Liver (tissue), 9 donors: Measurements from ENCODE around the gene LYRM7. TPM values are rescaled to one million over a fixed set of nuclear protein-coding genes. Genes with fewer than 3 reads are reported as not detected.

Experiments used
- DNase-seq: peaks from one replicate; pipeline ENCODE4 v3.0.0-alpha.2; 2017; ENCODE audit warnings: low spot score
- H3K27ac ChIP-seq, 2 donors: one replicate each; pipeline ENCODE4 v1.7.0; 2013; ENCODE audit warnings: inconsistent platforms in 2 of 2, low read length in 2 of 2, control low read depth in 1 of 2, low read depth in 1 of 2, mild to moderate bottlenecking in 1 of 2
- H3K27me3 ChIP-seq, 4 donors: one replicate each; pipeline versions ENCODE4 v1.6.1 to v1.7.0; 2013; ENCODE audit warnings: low read length in 3 of 4, inconsistent platforms in 1 of 4, mild to moderate bottlenecking in 1 of 4, moderate library complexity in 1 of 4; ENCODE audit not compliant: control insufficient read depth in 4 of 4, insufficient read depth in 4 of 4
- H3K36me3 ChIP-seq, 4 donors: one replicate each; pipeline versions ENCODE4 v1.6.1 to v1.7.0; 2013; ENCODE audit warnings: low read length in 3 of 4, mild to moderate bottlenecking in 3 of 4, low read depth in 1 of 4, moderate library complexity in 1 of 4; ENCODE audit not compliant: control insufficient read depth in 4 of 4, insufficient read depth in 3 of 4
- H3K4me1 ChIP-seq, 4 donors: one replicate each; pipeline versions ENCODE4 v1.6.1 to v1.7.0; 2013; ENCODE audit warnings: low read length in 3 of 4, mild to moderate bottlenecking in 3 of 4, moderate library complexity in 1 of 4; ENCODE audit not compliant: control insufficient read depth in 4 of 4, insufficient read depth in 4 of 4
- H3K4me3 ChIP-seq, 3 donors: one replicate each; pipeline versions ENCODE4 v1.6.1 to v1.7.0; 2013; ENCODE audit warnings: low read length in 3 of 3, control low read depth in 1 of 3, low read depth in 1 of 3, mild to moderate bottlenecking in 1 of 3
- H3K9ac ChIP-seq, 2 donors: one replicate each; pipeline ENCODE4 v1.7.0; 2013; ENCODE audit warnings: low read length in 2 of 2, mild to moderate bottlenecking in 2 of 2, moderate library complexity in 2 of 2, control low read depth in 1 of 2, low read depth in 1 of 2
- H3K9me3 ChIP-seq, 4 donors: one replicate each; pipeline versions ENCODE4 v1.6.1 to v1.7.0; 2013; ENCODE audit warnings: low read length in 3 of 4; ENCODE audit not compliant: control insufficient read depth in 4 of 4
- CTCF ChIP-seq: fragments of 150-350 bp; IDR thresholded peaks from 2 replicates; pipeline ENCODE4 v1.5.1; 2017; ENCODE audit warnings: improper control_type of control experiment, low read depth, low read length; ENCODE audit not compliant: missing input control
- EGR1 ChIP-seq, 2 donors: IDR thresholded peaks; 2 replicates each; pipeline ENCODE4 v1.6.1; 2016 to 2018; ENCODE audit warnings: antibody characterized with exemption in 2 of 2, low read depth in 2 of 2
- FOXA1 ChIP-seq: IDR thresholded peaks from 2 replicates; pipeline ENCODE4 v1.6.1; 2016; ENCODE audit warnings: antibody characterized with exemption
- FOXA2 ChIP-seq: IDR thresholded peaks from 2 replicates; pipeline ENCODE4 v1.6.1; 2016; ENCODE audit warnings: antibody characterized with exemption
- GABPA ChIP-seq, 2 donors: IDR thresholded peaks in 1 of 2; conservative IDR thresholded peaks in 1 of 2; 2 replicates each; pipeline ENCODE4 v1.6.1; 2016; ENCODE audit warnings: antibody characterized with exemption in 2 of 2, mild to moderate bottlenecking in 1 of 2, moderate library complexity in 1 of 2
- HNF4A ChIP-seq, 2 donors: conservative IDR thresholded peaks; 2 replicates each; pipeline ENCODE4 v1.6.1; 2016; ENCODE audit warnings: antibody characterized with exemption in 2 of 2, mild to moderate bottlenecking in 2 of 2
- NR2F2 ChIP-seq: IDR thresholded peaks from 2 replicates; pipeline ENCODE4 v1.6.1; 2016; ENCODE audit warnings: antibody characterized with exemption
- REST ChIP-seq: IDR thresholded peaks from 2 replicates; pipeline ENCODE4 v1.6.1; 2016; ENCODE audit warnings: antibody characterized with exemption, mild to moderate bottlenecking
- RXRA ChIP-seq, 2 donors: IDR thresholded peaks; 2 replicates each; pipeline ENCODE4 v1.6.1; 2017 to 2018; ENCODE audit warnings: antibody characterized with exemption in 2 of 2, mild to moderate bottlenecking in 1 of 2
- SP1 ChIP-seq: IDR thresholded peaks from 2 replicates; pipeline ENCODE4 v1.6.1; 2018; ENCODE audit warnings: antibody characterized with exemption, mild to moderate bottlenecking
- TAF1 ChIP-seq: conservative IDR thresholded peaks from 2 replicates; pipeline ENCODE4 v1.6.1; 2016; ENCODE audit warnings: antibody characterized with exemption, mild to moderate bottlenecking
- YY1 ChIP-seq: IDR thresholded peaks from 2 replicates; pipeline ENCODE4 v1.6.1; 2016; ENCODE audit warnings: antibody characterized with exemption, mild to moderate bottlenecking
- WGBS: extraction: QIAGEN DNeasy Blood & Tissue Kit; methylation state at CpG from one replicate; pipeline ENCODE4 v1.1.7; 2013; 5-methylcytosine and 5-hydroxymethylcytosine counted together
- polyA plus RNA-seq, 2 donors: library from polyadenylated mRNA; stranded (reverse) in 1 of 2; unstranded in 1 of 2; fragments of 200-250 nt in 1 of 2; fragments of >200 nt in 1 of 2; fragmentation: Nextera tagmentation in 1 of 2; extraction: Ambion mirVana in 1 of 2; gene quantifications; one replicate each; pipeline versions ENCODE4 v1.2.1 to v1.2.3, GENCODE V29; 2013 to 2015
- total RNA-seq, 2 donors: library from RNA; depleted of rRNA; stranded (reverse); fragments of >200 nt; gene quantifications; one replicate each; pipeline ENCODE4 v1.2.3, GENCODE V29; 2014
- TF ChIP-seq, protein P1 (sequence below): IDR thresholded peaks from 2 replicates; pipeline ENCODE4 v1.6.1; 2016; ENCODE audit warnings: antibody characterized with exemption
- TF ChIP-seq, protein P2 (sequence below): IDR thresholded peaks from 2 replicates; pipeline ENCODE4 v1.6.1; 2016; ENCODE audit warnings: antibody characterized with exemption
- donor health status: healthy.
- donor health status: healthy.
- donor health status: healthy.
- donor health status: healthy.
- donor health status: healthy.

The LYRM7 gene
- total and polyA plus RNA-seq, 4 donors, result 2.3 to 7.5 (median 5.8) TPM

DNA sequence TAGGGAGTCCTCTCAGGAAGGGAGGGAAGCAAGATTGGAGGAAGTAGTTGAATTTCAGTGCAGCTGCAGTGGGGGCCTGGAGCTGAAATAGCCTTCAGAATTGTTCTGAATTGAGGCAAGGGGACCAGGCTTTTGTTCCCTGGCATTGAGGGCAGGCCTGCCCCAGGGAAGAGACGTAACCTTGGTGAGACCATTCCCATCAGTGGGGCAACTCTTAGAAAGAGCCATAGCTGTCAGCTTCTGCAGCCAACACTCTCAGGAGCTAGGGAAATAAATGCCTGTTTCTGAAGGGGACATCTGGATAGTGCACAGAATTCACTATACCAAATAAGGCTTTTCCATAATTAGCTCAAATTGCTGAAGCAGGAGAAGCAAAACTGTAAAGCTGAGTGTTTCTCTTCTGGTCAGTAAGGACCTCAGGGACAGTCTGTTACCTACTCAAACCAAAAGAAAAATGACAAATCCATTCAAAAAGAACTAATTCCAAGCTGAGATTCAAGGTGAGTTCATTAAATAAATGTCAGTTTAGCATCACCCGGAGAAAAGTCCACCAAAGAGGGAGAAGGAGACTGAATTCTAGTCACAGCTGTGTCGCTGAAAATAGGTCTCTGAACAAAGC lies 44.0 kb downstream of the LYRM7 start:
- WGBS, result 84% methylated on average over 3 of the region's 3 CpGs
- Histone ChIP-seq H3K27me3 (no peaks in the 10 kb centered on the region), H3K9me3 (no peaks in the 10 kb centered on the region), H3K4me1 (no peaks in the 10 kb centered on the region), H3K36me3 (no peaks in the 10 kb centered on the region), H3K27ac (no peak overlapping the region), H3K9ac (no peak overlapping the region), H3K4me3 (no peak overlapping the region)
- no peak for TF ChIP-seq NR2F2
- TF ChIP-seq RXRA (IDR thresholded peaks at IDR 0.05), result no peak
- no peak for DNase-seq

- no peak for DNase-seq
- 96% methylated on average over 4 of the region's 4 CpGs for WGBS
- no peaks in the 10 kb centered on the region for H3K36me3 ChIP-seq
- no peaks in the 10 kb centered on the region for H3K4me1 ChIP-seq
- no peaks in the 10 kb centered on the region for H3K27me3 ChIP-seq
- H3K9ac ChIP-seq, result no peak overlapping the region
- no peaks in the 10 kb centered on the region for H3K9me3 ChIP-seq
- H3K4me3 ChIP-seq, result no peak overlapping the region
- H3K27ac ChIP-seq, result no peak overlapping the region
- TF ChIP-seq, protein P1, sequence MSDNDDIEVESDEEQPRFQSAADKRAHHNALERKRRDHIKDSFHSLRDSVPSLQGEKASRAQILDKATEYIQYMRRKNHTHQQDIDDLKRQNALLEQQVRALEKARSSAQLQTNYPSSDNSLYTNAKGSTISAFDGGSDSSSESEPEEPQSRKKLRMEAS, result no peak
- TF ChIP-seq, protein P2, sequence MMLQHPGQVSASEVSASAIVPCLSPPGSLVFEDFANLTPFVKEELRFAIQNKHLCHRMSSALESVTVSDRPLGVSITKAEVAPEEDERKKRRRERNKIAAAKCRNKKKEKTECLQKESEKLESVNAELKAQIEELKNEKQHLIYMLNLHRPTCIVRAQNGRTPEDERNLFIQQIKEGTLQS, result no peak
- no peak for TF ChIP-seq GABPA (IDR thresholded peaks at IDR 0.05 in 1 of 2, conservative IDR thresholded peaks at IDR 0.05 in 1 of 2)
- TF ChIP-seq REST, result no peak
- TF ChIP-seq CTCF, result no peak
- no peak for TF ChIP-seq TAF1
- TF ChIP-seq FOXA2, result no peak
- TF ChIP-seq SP1, result no peak
- no peak for TF ChIP-seq HNF4A (conservative IDR thresholded peaks at IDR 0.05)
- TF ChIP-seq EGR1 (IDR thresholded peaks at IDR 0.05; ENCODE audit: low read depth in 2 of 2), result no peak
Measured at GRCh38 chr5:131217791-131218190, 47.0 kb downstream of the LYRM7 start.

GRCh38 chr5:131218392-131218791 lies 47.6 kb downstream of the LYRM7 start:
- no peak for TF ChIP-seq FOXA1
- TF ChIP-seq YY1, result no peak
- TF ChIP-seq NR2F2, result no peak
- TF ChIP-seq TAF1, result no peak
- TF ChIP-seq EGR1 (IDR thresholded peaks at IDR 0.05; ENCODE audit: low read depth in 2 of 2), result no peak
- Histone ChIP-seq H3K27ac (no peak overlapping the region), H3K9ac (no peak overlapping the region), H3K36me3 (no peaks in the 10 kb centered on the region), H3K9me3 (no peaks in the 10 kb centered on the region), H3K4me3 (no peak overlapping the region), H3K27me3 (no peaks in the 10 kb centered on the region), H3K4me1 (no peaks in the 10 kb centered on the region)
- DNase-seq, result no peak
- 89% methylated on average over 4 of the region's 4 CpGs for WGBS
